HepG2 (cell line): ENCODE data around the gene GBGT1. TPM values are rescaled to one million over a fixed set of nuclear protein-coding genes. Genes with fewer than 3 reads are reported as not detected.

Experiments
- ATF1 ChIP-seq: IDR thresholded peaks from 2 replicates; pipeline ENCODE4 v1.6.1; 2016; ENCODE audit warnings: mild to moderate bottlenecking, control low read depth
- DNMT1 ChIP-seq: sonication (generic); formaldehyde crosslinking; IDR thresholded peaks from 2 replicates; pipeline ENCODE4 v1.5.1; 2020; ENCODE audit warnings: mild to moderate bottlenecking, missing genetic modification reagents
- KAT7 ChIP-seq: IDR thresholded peaks from 2 replicates; pipeline ENCODE4 v1.6.1; 2018; ENCODE audit warnings: borderline replicate concordance, missing compliant biosample characterization
- KLF13 ChIP-seq: sonication (generic); formaldehyde crosslinking; IDR thresholded peaks from 2 replicates; pipeline ENCODE4 v1.4.0; 2020; ENCODE audit warnings: mild to moderate bottlenecking, missing genetic modification reagents
- MAZ ChIP-seq, 2 experiments: sonication (generic) in 1 of 2; formaldehyde crosslinking in 1 of 2; IDR thresholded peaks; 2 replicates each; pipeline versions ENCODE4 v1.5.0 to v1.6.1; 2012 to 2020; ENCODE audit warnings: low read depth in 2 of 2, mild to moderate bottlenecking in 2 of 2, borderline replicate concordance in 1 of 2, improper control_type of control experiment in 1 of 2, low read length in 1 of 2, missing genetic modification reagents in 1 of 2, moderate library complexity in 1 of 2
- MED13 ChIP-seq: sonication (generic); formaldehyde crosslinking; IDR thresholded peaks from 2 replicates; pipeline ENCODE4 v1.5.0; 2020; ENCODE audit warnings: missing genetic modification reagents
- MEF2D ChIP-seq: sonication (generic); formaldehyde crosslinking; IDR thresholded peaks from 2 replicates; pipeline ENCODE4 v1.5.1; 2020; ENCODE audit warnings: mild to moderate bottlenecking, missing genetic modification reagents
- NFATC3 ChIP-seq: sonication (generic); formaldehyde crosslinking; IDR thresholded peaks from 2 replicates; pipeline ENCODE4 v1.5.1; 2020; ENCODE audit warnings: mild to moderate bottlenecking, missing genetic modification reagents
- NFKBIZ ChIP-seq: IDR thresholded peaks from 2 replicates; pipeline ENCODE4 v1.6.1; 2018; ENCODE audit warnings: missing genetic modification reagents, missing compliant biosample characterization
- REPIN1 ChIP-seq: sonication (generic); formaldehyde crosslinking; IDR thresholded peaks from 2 replicates; pipeline ENCODE4 v1.8.0; 2022; ENCODE audit warnings: missing genetic modification reagents, low read depth, mild to moderate bottlenecking, borderline replicate concordance
- SRY ChIP-seq: sonication (generic); formaldehyde crosslinking; IDR thresholded peaks from 2 replicates; pipeline ENCODE4 v1.8.0; 2022; ENCODE audit warnings: mild to moderate bottlenecking, missing genetic modification reagents
- TAF1 ChIP-seq: sonication (generic); formaldehyde crosslinking; IDR thresholded peaks from 2 replicates; pipeline ENCODE4 v1.4.0; 2020; ENCODE audit warnings: missing genetic modification reagents
- ZNF124 ChIP-seq: sonication (generic); formaldehyde crosslinking; IDR thresholded peaks from 2 replicates; pipeline ENCODE4 v1.4.0; 2020; ENCODE audit warnings: missing genetic modification reagents
- ZNF546 ChIP-seq: sonication (generic); formaldehyde crosslinking; conservative IDR thresholded peaks from 2 replicates; pipeline ENCODE4 v1.8.1; 2023; ENCODE audit warnings: mild to moderate bottlenecking, missing genetic modification reagents
- ZNF781 ChIP-seq: sonication (generic); formaldehyde crosslinking; IDR thresholded peaks from 2 replicates; pipeline ENCODE4 v1.5.1; 2020; ENCODE audit warnings: borderline replicate concordance, mild to moderate bottlenecking, missing genetic modification reagents; ENCODE audit errors: not compliant biosample characterization
- polyA plus RNA-seq, 8 experiments: library from polyadenylated mRNA; depleted of rRNA in 3 of 8; stranded (reverse) in 7 of 8; unstranded in 1 of 8; fragments of >200 nt; fragmentation: Illumina TruSeq in 4 of 8; extraction: Trizol in 4 of 8; gene quantifications; 2 replicates each; pipeline versions ENCODE4 v1.2.1 to v1.2.3, GENCODE V29; 2011 to 2016; ENCODE audit warnings: low read depth in 4 of 8, missing spikeins in 1 of 8, mixed read lengths in 1 of 8; ENCODE audit not compliant: insufficient read depth in 1 of 8
- total RNA-seq, 5 experiments: library from RNA; depleted of rRNA; stranded (reverse); fragments of >200 nt; fragmentation: Illumina TruSeq; extraction: Trizol; gene quantifications; 2 replicates each; pipeline ENCODE4 v1.2.3, GENCODE V29; 2016; ENCODE audit warnings: low read depth in 1 of 5
- TF ChIP-seq, protein P1 (sequence below): IDR thresholded peaks from 2 replicates; pipeline ENCODE4 v1.6.1; 2012; ENCODE audit warnings: low read depth, low read length, improper control_type of control experiment
- TF ChIP-seq, protein P2 (sequence below): IDR thresholded peaks from 2 replicates; pipeline ENCODE4 v1.4.0; 2020; ENCODE audit warnings: mild to moderate bottlenecking, missing genetic modification reagents
- TF ChIP-seq, protein P3 (sequence below): sonication (generic); formaldehyde crosslinking; IDR thresholded peaks from 2 replicates; pipeline ENCODE4 v1.4.0; 2020; ENCODE audit warnings: mild to moderate bottlenecking, missing genetic modification reagents
- TF ChIP-seq, protein P4 (sequence below): sonication (generic); formaldehyde crosslinking; IDR thresholded peaks from 2 replicates; pipeline ENCODE4 v1.4.0; 2020; ENCODE audit warnings: low read depth, mild to moderate bottlenecking, missing genetic modification reagents

GBGT1 gene
- total and polyA plus RNA-seq, 2 of the 13 experiments (the other 11 are each of a cell fraction or from before 2014, with no cell fraction given) = not detected

DNA sequence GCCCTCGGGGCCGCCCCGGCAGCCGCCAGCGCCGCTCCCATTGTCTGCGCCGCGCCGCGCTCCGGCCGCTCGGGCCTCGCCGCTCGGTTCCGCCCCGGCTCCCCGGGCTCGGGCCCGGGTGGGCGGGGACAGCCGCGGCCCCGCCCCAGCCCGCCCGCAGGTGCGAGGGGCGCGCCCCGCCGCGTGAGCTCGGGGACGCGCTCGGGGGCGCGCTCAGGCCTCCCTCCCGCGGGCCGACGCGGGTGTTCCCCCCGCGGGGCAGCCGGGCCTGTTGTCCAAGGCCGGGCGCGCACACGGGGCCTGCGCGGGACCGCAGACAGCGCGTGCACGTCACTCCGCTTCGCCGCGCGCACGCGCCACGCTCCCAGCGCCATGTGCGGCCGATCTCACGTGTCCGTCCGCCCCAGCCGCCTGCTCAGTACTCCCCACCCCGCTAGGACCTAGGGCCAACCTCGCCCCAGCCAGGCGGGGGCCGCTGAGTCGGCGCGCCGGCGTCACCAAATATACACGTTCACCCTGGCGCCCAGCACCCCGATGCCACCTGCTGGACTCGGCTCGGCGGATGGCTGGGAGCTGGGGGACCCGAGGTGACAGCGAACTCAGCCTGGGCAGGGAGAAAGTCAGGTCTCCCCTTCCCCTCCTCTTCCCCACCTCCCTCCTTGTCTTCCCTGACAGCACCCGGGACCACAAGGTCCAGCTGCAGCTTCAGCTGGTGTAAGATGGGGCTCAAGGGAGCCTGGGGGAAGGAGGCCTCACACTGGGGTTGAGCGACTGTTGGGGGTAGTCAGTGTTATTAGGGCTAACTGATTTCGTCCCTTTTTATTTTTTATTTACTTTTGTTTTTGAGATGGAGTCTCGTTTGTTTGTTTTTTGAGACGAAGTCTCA, 14.3 kb downstream of the GBGT1 start (continued):
- TF ChIP-seq ZNF124 (CRISPR knock-in tag) (no peak; the same call in 1 of the 2 replicates), TAF1 (CRISPR knock-in tag) (peak; percentile 49; the same call in 1 of the 2 replicates), KAT7 (CRISPR knock-in tag) (no peak), ZNF781 (CRISPR knock-in tag) (no peak), ATF1 (CRISPR knock-in tag) (no peak), MAZ (IDR thresholded peaks at IDR 0.05; ENCODE audit: borderline replicate concordance, low read depth, low read length) (0 out of 2 replicates have a peak, but pooled peaks have one; percentile 38), MAZ (CRISPR knock-in tag; IDR thresholded peaks at IDR 0.05; ENCODE audit: low read depth) (peak; percentile 94), ZNF546 (CRISPR knock-in tag) (0 out of 2 replicates have a peak, but pooled peaks have one; percentile 42), KLF13 (CRISPR knock-in tag) (no peak), DNMT1 (CRISPR knock-in tag) (no peak), MEF2D (no peak), SRY (CRISPR knock-in tag) (peak; percentile 64), NFKBIZ (0 out of 2 replicates have a peak, but pooled peaks have one; percentile 29), REPIN1 (peak; percentile 53; the same call in 1 of the 2 replicates), NFATC3 (CRISPR knock-in tag) (0 out of 2 replicates have a peak, but pooled peaks have one; percentile 37), MED13 (CRISPR knock-in tag) (no peak)
- TF ChIP-seq, protein P1, sequence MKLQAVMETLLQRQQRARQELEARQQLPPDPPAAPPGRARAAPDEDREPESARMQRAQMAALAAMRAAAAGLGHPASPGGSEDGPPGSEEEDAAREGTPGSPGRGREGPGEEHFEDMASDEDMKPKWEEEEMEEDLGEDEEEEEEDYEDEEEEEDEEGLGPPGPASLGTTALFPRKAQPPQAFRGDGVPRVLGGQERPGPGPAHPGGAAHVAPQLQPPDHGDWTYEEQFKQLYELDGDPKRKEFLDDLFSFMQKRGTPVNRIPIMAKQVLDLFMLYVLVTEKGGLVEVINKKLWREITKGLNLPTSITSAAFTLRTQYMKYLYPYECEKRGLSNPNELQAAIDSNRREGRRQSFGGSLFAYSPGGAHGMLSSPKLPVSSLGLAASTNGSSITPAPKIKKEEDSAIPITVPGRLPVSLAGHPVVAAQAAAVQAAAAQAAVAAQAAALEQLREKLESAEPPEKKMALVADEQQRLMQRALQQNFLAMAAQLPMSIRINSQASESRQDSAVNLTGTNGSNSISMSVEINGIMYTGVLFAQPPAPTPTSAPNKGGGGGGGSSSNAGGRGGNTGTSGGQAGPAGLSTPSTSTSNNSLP = no peak
- TF ChIP-seq, protein P2, sequence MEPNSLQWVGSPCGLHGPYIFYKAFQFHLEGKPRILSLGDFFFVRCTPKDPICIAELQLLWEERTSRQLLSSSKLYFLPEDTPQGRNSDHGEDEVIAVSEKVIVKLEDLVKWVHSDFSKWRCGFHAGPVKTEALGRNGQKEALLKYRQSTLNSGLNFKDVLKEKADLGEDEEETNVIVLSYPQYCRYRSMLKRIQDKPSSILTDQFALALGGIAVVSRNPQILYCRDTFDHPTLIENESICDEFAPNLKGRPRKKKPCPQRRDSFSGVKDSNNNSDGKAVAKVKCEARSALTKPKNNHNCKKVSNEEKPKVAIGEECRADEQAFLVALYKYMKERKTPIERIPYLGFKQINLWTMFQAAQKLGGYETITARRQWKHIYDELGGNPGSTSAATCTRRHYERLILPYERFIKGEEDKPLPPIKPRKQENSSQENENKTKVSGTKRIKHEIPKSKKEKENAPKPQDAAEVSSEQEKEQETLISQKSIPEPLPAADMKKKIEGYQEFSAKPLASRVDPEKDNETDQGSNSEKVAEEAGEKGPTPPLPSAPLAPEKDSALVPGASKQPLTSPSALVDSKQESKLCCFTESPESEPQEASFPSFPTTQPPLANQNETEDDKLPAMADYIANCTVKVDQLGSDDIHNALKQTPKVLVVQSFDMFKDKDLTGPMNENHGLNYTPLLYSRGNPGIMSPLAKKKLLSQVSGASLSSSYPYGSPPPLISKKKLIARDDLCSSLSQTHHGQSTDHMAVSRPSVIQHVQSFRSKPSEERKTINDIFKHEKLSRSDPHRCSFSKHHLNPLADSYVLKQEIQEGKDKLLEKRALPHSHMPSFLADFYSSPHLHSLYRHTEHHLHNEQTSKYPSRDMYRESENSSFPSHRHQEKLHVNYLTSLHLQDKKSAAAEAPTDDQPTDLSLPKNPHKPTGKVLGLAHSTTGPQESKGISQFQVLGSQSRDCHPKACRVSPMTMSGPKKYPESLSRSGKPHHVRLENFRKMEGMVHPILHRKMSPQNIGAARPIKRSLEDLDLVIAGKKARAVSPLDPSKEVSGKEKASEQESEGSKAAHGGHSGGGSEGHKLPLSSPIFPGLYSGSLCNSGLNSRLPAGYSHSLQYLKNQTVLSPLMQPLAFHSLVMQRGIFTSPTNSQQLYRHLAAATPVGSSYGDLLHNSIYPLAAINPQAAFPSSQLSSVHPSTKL (CRISPR knock-in tag) = peak; percentile 34
- TF ChIP-seq, protein P3, sequence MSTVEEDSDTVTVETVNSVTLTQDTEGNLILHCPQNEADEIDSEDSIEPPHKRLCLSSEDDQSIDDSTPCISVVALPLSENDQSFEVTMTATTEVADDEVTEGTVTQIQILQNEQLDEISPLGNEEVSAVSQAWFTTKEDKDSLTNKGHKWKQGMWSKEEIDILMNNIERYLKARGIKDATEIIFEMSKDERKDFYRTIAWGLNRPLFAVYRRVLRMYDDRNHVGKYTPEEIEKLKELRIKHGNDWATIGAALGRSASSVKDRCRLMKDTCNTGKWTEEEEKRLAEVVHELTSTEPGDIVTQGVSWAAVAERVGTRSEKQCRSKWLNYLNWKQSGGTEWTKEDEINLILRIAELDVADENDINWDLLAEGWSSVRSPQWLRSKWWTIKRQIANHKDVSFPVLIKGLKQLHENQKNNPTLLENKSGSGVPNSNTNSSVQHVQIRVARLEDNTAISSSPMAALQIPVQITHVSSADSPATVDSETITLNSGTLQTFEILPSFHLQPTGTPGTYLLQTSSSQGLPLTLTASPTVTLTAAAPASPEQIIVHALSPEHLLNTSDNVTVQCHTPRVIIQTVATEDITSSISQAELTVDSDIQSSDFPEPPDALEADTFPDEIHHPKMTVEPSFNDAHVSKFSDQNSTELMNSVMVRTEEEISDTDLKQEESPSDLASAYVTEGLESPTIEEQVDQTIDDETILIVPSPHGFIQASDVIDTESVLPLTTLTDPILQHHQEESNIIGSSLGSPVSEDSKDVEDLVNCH (CRISPR knock-in tag) = no peak
- TF ChIP-seq, protein P4, sequence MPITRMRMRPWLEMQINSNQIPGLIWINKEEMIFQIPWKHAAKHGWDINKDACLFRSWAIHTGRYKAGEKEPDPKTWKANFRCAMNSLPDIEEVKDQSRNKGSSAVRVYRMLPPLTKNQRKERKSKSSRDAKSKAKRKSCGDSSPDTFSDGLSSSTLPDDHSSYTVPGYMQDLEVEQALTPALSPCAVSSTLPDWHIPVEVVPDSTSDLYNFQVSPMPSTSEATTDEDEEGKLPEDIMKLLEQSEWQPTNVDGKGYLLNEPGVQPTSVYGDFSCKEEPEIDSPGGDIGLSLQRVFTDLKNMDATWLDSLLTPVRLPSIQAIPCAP (CRISPR knock-in tag) = peak; percentile 82; the same call in 1 of the 2 replicates
